HG02981 (cell line): Measurements from ENCODE around the gene PSMD2.
"Not testable (repeated sequence)": the region's sequence is repeated elsewhere in the genome, so short reads cannot be mapped to it uniquely, and the experiment has no call there.

Experiments used
- ATAC-seq: cut with Tn5 transposase; IDR thresholded peaks from one replicate; pipeline ENCODE4 v1.9.1; 2021; ENCODE audit warnings: mild to moderate bottlenecking, moderate library complexity; ENCODE audit not compliant: unreplicated experiment

Gene PSMD2

DNA sequence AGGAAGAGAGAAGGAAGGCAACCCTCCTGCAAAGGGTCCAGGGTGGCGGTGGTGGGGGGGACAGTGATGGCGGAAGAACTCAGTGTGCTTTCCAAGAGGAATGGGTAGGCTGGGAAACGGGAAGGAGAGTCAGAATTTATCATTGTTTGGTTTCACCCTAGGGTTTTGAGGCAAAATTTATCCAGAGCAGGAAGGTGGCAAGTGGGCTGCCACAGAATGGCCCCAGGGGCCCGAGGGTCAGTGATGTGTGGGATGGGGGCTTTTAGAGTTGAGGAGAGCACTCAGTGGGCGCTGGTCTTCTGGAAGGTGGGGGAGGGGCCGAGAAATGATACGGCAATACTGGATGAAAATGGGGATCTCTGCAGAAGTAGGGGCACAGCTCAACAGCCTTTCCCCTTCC, 38.9 kb downstream of the PSMD2 start:
- no peak for ATAC-seq

DNA sequence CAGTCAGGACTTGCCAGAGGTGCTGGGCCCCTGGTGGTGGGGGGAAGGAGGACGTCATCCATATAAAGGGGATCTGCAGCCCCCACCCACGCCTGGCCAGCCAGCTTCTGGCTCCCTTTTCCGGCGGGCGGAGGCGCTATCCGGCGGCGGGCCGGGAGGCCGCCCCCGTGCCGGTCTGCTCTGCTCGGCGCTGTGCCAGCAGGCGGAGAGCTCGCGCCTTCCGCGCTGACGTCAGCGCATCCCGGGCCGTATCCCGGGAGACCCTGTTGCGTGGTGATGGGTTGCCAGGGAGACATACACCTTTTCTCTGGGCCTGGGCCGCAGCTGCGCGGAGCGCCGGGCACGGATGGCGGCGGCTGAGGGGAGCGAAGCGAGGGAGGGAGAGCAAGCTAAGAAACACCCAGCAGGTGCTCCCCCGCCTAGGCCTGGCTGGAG, 39.5 kb downstream of the PSMD2 start:
- no peak for ATAC-seq

DNA sequence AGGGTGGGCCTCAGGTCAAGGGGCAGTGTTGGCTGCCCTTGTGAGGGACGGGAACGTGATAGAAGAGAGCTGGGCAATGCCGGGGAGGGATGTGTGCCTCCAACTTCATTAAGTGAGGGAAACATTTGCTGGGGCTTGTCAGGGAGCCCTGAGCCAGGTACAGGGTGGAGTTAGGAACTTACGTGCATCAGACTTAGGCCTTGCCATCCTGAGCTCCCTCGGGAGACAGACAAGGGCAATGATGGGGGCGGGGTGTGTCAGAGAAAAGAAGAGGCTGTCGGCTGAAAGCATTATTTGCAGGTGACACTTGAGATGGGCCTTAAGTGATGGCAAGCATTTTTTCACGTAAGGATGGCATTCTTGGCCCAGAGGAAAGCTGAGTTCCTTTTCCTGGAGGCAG, 40.0 kb downstream of the PSMD2 start:
- no peak for ATAC-seq

DNA sequence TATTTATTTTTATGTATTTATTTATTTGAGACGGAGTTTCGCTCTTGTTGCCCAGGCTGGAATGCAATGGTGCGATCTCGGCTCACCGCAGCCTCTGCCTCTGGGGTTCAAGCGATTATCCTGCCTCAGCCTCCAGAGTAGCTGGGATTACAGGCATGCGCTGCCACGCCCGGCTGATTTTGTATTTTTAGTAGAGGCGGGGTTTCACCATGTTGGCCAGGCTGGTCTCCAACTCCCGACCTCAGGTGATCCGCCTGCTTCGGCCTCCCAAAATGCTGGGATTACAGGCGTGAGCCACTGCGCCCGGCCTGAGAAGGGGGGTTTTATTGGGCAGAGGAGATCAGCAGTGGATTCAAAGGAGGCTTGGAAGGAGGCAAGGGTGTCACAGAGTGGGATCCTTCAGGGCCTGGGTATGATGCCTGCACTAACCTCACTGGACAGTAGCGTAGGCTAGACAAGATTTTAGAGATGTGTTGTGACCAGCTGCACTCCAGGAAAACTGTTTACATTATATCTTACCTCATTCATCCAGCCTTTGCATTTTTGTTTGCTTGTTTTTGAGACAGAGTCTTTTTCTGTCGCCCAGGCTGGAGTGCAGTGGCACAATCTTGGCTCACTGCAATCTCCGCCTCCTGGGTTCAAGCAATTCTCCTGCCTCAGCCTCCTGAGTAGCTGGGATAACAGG, 40.6 kb downstream of the PSMD2 start:
- ATAC-seq: not testable (repeated sequence)

DNA sequence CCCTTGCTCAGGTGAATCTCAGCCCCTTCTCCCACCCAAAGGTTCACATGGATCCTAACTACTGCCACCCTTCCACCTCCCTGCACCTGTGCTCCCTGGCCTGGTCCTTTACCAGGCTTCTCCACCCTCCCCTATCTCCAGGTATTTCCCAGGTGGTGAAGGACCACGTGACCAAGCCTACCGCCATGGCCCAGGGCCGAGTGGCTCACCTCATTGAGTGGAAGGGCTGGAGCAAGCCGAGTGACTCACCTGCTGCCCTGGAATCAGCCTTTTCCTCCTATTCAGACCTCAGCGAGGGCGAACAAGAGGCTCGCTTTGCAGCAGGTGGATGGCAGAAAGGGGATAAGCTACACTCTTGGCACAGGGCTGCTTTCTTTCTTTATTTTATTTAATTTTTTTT, 42.9 kb downstream of the PSMD2 start:
- ATAC-seq: no peak

DNA sequence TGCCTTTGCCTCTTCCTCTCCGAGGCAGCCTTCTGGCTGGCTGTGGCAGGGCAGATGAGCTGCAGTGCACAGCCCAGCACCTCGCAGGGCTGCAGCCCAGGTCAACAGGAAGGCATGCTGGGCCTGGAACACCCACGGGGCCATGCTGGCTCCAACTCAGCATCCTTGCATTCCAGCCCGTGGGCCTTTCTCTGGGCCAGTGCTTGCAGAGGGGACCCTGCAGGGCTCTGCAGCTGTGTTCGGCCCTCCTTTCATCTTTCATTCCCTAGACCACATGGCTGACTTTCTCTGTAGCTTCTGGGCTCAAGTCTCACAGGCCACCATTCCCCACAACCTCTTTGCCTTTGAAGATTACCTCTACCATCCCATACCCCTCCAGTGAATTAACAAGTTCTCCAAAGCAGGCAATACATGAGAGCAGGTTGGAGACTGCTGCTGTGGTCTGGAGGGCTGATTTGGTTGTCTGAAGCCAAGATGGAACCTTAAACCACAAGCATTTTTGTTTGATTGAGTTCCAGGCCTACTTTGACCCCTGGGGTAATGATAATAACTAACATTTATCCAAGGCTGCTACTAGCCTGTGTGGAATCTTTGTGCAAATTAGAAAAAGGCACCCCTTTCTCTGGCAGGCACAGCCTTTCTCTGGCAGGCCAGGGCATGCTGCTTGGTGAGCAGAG, 44.3 kb downstream of the PSMD2 start:
- no peak for ATAC-seq

DNA sequence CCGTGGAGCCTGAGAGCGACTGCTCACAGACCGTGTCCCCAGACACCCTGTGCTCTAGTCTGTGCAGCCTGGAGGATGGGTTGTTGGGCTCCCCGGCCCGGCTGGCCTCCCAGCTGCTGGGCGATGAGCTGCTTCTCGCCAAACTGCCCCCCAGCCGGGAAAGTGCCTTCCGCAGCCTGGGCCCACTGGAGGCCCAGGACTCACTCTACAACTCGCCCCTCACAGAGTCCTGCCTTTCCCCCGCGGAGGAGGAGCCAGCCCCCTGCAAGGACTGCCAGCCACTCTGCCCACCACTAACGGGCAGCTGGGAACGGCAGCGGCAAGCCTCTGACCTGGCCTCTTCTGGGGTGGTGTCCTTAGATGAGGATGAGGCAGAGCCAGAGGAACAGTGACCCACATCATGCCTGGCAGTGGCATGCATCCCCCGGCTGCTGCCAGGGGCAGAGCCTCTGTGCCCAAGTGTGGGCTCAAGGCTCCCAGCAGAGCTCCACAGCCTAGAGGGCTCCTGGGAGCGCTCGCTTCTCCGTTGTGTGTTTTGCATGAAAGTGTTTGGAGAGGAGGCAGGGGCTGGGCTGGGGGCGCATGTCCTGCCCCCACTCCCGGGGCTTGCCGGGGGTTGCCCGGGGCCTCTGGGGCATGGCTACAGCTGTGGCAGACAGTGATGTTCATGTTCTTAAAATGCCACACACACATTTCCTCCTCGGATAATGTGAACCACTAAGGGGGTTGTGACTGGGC, 45.7 kb downstream of the PSMD2 start:
- no peak for ATAC-seq

DNA sequence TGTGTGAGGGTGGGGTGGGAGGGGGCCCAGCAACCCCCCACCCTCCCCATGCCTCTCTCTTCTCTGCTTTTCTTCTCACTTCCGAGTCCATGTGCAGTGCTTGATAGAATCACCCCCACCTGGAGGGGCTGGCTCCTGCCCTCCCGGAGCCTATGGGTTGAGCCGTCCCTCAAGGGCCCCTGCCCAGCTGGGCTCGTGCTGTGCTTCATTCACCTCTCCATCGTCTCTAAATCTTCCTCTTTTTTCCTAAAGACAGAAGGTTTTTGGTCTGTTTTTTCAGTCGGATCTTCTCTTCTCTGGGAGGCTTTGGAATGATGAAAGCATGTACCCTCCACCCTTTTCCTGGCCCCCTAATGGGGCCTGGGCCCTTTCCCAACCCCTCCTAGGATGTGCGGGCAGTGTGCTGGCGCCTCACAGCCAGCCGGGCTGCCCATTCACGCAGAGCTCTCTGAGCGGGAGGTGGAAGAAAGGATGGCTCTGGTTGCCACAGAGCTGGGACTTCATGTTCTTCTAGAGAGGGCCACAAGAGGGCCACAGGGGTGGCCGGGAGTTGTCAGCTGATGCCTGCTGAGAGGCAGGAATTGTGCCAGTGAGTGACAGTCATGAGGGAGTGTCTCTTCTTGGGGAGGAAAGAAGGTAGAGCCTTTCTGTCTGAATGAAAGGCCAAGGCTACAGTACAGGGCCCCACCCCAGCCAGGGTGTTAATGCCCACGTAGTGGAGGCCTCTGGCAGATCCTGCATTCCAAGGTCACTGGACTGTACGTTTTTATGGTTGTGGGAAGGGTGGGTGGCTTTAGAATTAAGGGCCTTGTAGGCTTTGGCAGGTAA, 46.5 kb downstream of the PSMD2 start:
- no peak for ATAC-seq

DNA sequence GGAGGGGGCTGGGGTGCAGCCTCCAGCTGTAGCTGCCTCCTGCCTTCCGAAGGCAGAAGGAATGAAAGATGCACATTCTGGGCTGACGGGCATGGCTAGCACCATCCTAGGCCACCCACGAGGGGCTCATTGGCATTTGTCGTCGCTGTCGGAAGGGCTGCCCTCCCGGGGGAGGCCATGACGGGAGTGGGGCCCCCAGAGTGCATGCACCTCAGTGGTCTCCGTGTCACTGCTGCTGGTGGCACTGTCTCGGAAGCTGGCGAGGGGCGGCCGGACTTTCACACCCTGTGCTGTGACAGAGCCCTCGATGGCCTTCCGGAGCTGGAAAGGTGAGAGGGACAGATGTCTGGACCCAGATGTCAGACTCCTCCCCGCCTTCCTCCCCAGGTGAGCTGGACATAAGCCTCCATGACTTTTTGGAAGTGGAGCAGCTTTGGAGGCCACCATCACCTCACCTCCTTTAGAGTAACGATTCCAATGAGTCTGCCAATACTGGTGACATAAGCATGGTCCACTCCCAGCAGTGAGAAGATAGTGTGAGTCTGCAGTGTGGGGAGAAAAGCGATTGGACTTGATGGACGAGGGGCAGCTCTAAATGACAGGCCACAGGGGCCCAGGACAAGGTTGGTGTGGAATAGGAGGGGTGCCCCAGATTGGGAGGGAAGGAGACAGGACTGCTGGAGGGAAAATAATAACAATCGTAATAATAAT, 47.6 kb downstream of the PSMD2 start:
- ATAC-seq: no peak

DNA sequence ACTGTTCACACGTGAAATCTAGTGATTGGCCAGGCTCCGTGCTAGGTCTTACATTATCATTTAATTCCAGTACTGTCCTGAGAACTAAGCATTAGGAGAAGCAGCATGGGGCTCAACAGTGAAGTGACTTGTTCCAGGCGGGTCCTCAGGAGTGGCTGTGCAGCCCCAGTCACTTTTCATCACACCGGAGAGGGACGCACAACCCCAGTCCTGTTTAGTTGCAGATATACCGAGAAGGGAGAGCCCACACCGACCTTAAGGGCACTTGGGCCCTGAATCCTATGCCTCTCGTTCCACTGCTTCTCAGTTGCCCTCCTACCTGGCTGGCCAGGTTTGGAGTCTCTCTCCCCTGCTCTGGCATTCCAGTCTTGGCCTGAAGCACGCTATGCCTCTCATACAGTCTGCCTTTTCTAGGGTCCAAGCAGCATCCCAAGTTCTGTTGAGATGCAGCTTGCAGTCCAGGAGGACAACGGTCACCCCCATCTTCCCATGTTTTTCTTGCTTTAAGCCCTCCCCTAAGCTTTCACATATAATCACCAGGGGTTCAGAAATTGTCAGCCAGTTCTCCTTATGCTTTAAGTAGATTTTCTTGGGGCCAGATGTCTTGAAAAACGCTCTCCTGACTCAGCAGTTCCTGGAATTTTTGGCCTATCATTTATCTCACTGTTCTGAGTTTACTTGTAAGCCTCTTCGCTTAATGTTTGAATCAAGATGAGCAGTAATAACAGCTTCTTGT, 48.4 kb downstream of the PSMD2 start:
- no peak for ATAC-seq

DNA sequence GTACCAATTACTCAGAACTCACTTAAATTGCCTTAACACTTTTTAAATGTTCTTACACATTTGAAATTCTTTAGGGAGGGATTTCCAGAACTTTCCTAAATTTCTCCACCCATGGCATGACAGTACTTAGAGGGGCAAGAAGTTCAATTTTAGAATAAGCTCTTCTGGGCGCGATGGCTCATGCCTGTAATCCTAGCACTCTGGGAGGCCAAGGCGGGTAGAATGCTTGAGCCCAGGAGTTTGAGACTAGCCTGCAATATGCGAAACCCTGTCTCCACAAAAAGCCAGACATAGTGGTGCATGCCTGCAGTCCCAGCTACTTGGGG, 49.0 kb downstream of the PSMD2 start:
- ATAC-seq: no peak

DNA sequence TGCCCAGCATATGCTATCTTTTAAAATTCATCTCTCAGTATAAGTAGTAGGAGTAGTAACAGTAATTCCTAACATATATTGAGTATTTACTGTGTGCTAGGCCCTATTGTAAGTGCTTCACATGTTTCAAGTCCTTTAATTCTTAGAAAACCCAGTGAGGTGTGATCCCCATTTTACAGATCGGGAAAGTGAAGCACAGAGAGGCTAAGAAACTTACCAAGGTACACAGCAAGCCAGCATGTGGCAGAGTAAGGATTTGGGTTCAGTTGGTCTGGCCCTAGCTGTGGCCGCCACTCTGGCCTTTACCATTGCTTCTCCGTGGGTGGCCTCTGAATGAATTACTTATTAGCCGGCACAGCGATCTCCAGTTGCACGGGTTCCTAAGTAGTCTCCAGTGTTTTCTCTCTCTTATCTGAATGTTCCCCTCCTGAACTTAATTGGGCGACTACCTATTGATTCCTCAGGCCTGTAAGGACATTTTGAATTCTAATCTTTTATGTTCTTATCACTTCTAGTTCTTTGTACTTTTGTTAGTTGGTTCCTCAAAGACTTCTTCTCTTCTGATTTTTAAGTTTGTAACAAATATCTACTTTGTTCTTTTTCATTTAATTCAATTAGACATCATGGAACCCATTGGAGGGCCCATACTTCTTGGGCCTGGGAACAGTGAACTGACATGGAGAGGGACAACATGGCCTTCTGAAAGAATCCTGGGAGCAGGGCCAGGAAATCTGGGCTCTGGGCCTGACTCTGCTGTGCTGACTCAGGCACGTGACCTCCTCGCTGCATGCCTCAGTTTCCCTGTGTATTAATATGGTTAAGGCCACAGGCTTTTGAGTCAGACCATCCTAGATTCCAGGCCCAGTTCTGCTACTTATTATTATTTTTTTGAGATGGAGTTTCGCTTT, 50.8 kb downstream of the PSMD2 start:
- ATAC-seq: no peak

DNA sequence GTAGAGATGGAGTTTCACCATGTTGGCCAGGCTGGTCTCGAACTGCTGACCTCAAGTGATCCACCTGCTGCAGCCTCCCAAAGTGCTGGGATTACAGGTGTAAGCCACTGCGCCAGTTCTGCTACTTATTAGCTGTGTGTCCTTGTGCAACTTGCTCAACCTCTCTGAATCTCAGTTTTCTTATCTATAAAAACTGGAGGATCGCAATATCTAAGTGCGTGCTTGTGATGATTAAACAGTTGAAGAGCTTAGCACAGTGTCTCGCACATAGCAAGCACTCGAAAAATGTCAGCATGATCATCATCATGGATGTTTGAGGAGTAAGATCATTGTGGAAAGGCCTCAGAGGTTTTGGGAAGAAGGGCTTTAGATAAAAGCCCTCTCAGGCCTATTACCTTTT, 51.6 kb downstream of the PSMD2 start:
- ATAC-seq: no peak

DNA sequence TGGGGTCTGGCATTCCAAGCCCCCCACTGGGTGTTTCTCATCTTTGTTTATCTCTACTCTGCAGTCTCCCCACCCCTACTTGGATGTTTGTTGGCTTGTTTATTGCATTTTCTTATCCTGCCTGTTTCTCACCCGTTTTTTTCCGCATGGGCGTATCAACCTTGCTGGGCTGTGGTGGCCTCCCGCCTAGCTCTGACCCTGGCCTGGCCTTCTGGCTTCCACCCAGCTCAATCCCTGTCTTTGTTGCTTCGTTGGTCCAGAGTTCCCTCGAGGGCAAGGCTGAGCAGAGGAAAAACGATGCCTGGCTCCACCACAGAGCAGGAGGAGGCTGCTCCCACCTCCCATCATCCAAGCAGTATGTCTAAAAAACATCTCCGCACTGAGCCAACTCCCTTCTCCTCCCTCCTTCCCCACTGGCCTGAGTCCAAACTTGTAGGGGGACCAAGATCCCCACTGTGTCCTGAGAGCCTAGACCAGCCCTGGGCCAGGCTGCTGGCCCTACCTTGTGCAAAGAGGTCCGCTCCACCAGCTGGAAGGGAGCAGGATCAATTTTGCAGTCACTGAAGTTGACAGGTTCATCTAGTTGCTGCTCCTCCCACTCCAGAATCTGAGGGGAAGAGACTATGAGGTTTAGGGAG, 52.6 kb downstream of the PSMD2 start:
- no peak for ATAC-seq

DNA sequence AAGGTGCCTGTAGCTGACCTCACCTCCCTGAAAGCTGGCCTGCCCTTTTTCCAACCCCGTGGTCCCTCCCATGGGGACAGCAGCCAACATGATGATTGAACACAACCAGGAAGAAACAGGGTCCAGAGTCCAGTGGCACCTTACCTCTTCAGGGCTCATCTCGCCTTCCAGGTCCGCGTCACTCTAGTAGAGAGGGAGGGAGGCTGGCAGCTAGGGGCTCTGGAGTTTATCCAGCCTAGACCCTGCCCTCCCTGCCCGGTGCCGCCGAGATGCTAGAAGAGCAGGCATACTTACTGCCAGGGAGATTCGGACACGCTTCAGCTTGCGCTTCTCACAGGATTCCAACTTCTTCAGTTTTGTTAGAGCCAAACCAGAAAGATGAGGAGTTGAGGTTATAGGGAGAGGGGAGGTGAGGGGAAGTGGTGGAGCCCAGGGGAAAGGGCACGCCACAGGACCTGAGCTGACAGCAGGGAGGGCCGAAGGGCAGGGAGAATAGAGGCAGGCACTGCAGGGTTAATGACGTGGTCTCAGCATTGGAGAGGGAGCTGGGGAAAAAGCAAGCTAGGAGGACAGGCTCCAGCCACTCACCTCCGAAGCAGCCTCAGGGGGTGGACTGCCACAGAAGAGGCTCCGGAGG, 53.2 kb downstream of the PSMD2 start:
- ATAC-seq: no peak

DNA sequence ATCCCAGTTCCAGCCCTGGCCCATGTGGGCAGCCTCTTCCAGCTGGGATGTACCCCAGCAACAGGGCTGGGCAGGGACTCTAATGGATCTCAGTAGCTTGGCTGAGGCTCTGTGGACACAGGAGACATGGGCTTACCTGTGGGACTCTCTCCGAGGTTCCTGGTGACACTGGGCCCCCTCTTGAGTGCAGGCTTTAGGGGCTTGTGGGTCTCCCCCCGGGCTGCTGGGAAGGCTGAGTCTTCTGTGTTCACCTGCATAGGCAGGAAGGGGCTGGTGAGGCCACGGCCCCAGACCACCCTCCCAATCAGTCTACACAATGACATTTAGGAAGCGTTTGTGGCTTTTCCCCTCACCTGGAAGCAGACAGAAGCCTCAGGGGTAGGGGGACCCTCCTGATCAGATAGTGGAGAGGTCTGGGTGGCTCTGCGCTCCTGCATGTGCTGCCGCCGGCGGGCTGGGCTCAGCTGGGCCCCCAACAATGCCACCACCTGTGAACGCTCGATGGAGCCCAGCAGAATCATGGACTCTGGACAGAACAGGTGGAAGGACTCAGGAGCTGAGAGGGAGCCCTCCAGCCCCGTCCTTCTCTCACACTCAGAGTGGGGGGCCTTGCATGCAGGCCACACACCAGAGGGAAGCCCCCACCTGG, 54.0 kb downstream of the PSMD2 start:
- ATAC-seq: no peak

DNA sequence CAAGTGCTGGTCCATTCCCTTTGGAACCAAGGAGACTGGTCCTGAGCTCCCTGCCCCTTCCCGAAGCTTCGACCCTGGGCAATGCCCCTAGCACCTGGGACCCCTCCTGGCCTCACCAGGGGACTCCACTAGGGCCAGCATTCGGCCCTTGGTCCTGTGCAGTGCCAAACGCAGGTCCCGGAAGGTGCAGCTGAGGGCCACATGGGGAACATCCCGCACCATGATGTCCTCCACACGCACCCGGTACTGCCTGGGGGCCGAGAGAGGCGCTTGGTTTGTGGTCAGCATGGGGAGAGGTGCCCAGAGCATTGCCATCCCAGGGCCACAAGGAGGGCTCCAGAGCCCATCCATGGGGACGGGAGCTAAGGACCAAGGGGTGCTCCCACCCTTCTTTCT, 54.5 kb downstream of the PSMD2 start:
- ATAC-seq: no peak
